KOPT-K1 (cell line): ENCODE results near the gene RBMS1.
"Not testable (repeated sequence)": the region's sequence is repeated elsewhere in the genome, so short reads cannot be mapped to it uniquely, and the experiment has no call there.

Experiments used
- H3K27ac ChIP-seq: fragments of 200-600 bp; sonication (generic); 2 replicates; pipeline ENCODE4 v1.5.1; 2016; ENCODE audit warnings: antibody characterized with exemption, mild to moderate bottlenecking, low read depth, low read length; ENCODE audit not compliant: poor library complexity, severe bottlenecking
- H3K36me3 ChIP-seq: fragments of 200-600 bp; sonication (generic); 2 replicates; pipeline ENCODE4 v1.5.1; 2017; ENCODE audit warnings: antibody characterized with exemption, mild to moderate bottlenecking, low read length, moderate library complexity; ENCODE audit not compliant: insufficient read depth
- H3K9me3 ChIP-seq: fragments of 200-600 bp; sonication (generic); 2 replicates; pipeline ENCODE4 v1.5.1; 2017; ENCODE audit warnings: antibody characterized with exemption, low read length, mild to moderate bottlenecking; ENCODE audit not compliant: insufficient read depth, poor library complexity, severe bottlenecking

RBMS1 gene

GRCh38 chr2:160465406-160465805, 28.2 kb downstream of the RBMS1 start:
- Histone ChIP-seq H3K36me3 (no peaks in the 10 kb centered on the region), H3K27ac (no peak overlapping the region), H3K9me3 (no peaks in the 10 kb centered on the region)

DNA sequence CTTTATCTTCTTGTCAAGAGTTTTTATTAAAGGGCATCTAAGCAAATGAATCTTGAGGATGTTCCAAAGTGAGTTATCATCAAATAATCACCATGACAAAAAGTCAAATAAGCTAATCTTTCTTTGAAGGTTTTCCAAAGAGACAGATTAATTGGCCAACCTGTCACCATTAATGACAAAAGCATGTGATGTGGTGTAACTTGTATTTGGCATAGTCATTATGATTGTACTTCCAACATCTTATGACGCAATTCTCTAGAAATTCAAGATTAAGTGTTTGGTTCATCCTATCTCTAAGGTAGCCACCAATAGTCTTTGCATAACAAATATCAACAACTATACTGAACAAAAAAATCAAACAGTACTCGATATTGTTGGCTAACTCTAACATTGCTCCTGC, 28.6 kb downstream of the RBMS1 start:
- no peaks in the 10 kb centered on the region for H3K9me3 ChIP-seq
- no peaks in the 10 kb centered on the region for H3K36me3 ChIP-seq
- no peak overlapping the region for H3K27ac ChIP-seq

GRCh38 chr2:160464017-160464416, 29.6 kb downstream of the RBMS1 start:
- Histone ChIP-seq H3K36me3 (no peaks in the 10 kb centered on the region), H3K9me3 (no peaks in the 10 kb centered on the region), H3K27ac (no peak overlapping the region)

DNA sequence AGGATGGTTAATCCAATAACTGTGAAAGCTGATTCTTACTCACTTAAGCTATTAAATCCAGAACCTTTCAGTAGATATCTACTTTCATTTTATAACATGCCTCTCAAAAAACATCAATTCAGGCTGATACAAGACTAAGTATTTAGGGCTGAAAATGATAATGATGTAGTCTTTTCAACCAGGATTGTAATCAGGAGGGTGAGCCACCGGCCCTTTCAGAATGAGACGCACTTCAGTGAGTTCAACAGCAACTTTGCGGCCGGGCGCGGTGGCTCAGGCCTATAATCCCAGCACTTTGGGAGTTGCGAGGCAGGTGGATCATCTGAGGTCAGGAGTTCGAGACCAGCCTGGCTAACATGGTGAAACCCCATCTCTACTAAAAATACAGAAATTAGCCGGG, 30.4 kb downstream of the RBMS1 start:
- no peaks in the 10 kb centered on the region for H3K36me3 ChIP-seq
- H3K9me3 ChIP-seq: no peaks in the 10 kb centered on the region
- H3K27ac ChIP-seq: no peak overlapping the region

GRCh38 chr2:160460333-160460731, 33.3 kb downstream of the RBMS1 start:
- Histone ChIP-seq H3K27ac (no peak overlapping the region), H3K36me3 (no peaks in the 10 kb centered on the region), H3K9me3 (no peaks in the 10 kb centered on the region)

DNA sequence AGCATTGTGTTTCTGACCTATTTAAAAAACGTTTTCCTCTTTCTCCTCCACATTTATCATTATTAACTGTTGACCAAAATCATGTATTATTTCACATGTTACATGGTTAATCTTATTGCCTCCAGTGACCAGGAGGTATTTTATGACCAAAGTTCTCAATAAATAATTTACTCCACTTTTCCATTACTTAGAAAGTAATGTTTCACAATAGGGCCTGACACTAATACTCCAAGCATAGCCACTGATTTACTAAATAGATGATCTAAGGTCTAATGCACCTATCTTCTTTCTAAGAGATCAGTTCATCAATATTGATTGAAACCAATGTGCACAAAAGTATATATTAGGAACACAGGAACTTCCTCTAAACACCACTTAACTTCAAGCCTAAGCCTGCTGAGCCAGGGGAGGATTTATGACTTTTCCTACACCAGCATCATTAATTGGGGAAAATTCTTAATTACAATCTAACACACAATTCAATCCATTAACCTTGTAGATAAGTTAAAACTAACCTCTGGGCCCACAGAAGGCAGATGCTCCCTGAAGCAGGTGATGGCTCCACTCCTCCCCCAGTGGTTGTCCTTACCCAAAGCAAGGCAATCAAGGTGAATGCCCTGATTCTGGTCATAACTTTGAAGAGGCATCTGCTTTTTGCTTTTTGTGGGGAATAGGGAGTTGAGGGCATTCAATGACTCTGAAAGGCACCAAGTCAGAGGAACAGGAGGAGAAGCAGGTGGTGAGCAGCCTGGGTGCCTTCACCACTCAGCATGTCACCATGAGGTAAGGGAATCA, 33.9 kb downstream of the RBMS1 start:
- Histone ChIP-seq H3K36me3 (no peaks in the 10 kb centered on the region), H3K9me3 (no peaks in the 10 kb centered on the region), H3K27ac (no peak overlapping the region)

DNA sequence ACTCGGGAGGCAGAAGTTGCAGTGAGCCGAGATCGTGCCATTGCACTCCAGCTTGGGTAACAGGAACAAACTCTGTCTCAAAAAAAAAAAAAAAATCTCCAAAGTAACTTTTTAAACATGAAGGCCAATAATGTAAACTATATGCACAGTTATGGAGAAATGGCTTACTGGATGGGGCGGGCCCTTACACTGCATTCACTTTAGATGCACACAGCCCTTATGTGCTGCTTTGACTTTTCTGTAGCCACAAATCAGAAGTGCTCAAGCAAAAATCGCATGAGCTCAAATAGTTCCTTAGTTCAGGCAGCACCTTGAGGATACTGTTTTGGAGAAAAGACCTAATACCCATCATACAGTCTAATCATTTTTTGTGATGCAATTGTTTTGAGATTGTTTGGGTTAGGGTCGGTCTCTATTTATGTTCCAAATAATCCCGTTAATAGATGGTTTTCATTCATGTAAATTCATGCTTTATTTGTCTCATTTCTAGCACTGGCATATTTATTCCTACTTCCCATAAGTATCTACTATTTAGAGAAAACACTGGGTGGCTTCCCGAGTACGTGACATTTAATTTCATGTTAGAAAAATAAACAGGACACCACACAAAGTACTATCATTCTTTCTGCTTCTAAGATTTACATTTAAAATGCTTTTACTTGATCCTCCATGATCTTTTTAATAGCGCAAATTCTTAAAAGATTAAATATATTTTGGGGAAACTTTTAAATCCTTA, 34.7 kb downstream of the RBMS1 start:
- no peaks in the 10 kb centered on the region for H3K9me3 ChIP-seq
- H3K27ac ChIP-seq: no peak overlapping the region
- H3K36me3 ChIP-seq: no peaks in the 10 kb centered on the region

GRCh38 chr2:160457588-160457987, 36.0 kb downstream of the RBMS1 start:
- no peak overlapping the region for H3K27ac ChIP-seq
- no peaks in the 10 kb centered on the region for H3K9me3 ChIP-seq
- H3K36me3 ChIP-seq: no peaks in the 10 kb centered on the region

GRCh38 chr2:160454070-160454797, 39.4 kb downstream of the RBMS1 start:
- no peaks in the 10 kb centered on the region for H3K36me3 ChIP-seq
- no peak overlapping the region for H3K27ac ChIP-seq
- H3K9me3 ChIP-seq: no peaks in the 10 kb centered on the region

DNA sequence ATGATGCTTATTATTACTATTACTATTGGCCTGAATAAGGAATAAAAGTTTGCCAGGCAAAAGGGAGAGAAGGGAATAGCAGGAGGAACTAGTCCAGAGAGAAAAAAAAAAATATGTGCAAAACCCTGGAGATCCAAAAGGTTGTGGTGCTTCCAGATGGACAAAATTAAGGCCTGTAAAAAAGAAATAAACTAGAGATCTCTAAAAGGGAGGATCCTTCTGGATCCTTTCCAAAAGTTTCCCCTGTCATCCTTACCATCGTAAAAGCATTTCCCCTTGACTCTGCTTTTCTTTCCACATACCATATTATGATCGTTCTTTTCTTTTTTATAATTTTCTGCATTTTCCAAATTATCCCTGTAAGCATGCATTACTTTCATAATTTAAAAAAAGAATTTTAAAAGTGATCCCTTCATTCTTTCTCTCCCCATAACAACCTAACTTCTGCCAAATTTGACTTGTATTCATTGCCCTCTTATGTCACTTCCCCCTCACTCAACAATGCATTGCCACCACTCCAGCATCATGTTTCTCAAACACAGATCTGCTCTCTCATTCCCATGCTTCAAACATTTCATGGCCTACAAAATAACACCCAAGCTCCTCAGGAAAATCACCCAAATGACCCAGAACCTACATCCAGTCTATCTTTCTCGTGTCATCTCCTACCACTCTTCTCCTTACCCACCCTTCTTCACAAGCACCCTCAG, 40.3 kb downstream of the RBMS1 start:
- Histone ChIP-seq H3K27ac (no peak overlapping the region), H3K9me3 (no peaks in the 10 kb centered on the region), H3K36me3 (no peaks in the 10 kb centered on the region)

DNA sequence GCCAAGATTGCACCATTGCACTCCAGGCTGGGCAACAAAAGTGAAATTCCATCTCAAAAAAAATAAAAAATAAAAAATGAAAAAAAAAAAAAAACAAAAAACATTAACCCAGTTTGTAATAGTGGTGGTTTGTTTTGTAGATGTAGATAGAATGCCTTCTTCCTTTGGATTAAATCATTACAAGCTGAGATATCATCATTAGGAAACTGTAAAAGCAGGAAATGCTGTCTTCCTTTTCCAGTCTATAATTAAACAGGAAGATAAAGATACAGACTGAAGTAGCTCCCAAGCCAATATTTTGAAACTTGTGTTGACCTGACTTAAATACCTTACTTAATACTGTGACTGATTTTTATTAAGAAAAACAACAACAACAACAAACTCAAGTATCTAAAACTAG, 43.1 kb downstream of the RBMS1 start:
- H3K27ac ChIP-seq: no peak overlapping the region
- H3K9me3 ChIP-seq: no peaks in the 10 kb centered on the region
- H3K36me3 ChIP-seq: no peaks in the 10 kb centered on the region

GRCh38 chr2:160448821-160449220, 44.8 kb downstream of the RBMS1 start:
- not testable (repeated sequence) for H3K36me3 ChIP-seq, H3K27ac ChIP-seq, H3K9me3 ChIP-seq

DNA sequence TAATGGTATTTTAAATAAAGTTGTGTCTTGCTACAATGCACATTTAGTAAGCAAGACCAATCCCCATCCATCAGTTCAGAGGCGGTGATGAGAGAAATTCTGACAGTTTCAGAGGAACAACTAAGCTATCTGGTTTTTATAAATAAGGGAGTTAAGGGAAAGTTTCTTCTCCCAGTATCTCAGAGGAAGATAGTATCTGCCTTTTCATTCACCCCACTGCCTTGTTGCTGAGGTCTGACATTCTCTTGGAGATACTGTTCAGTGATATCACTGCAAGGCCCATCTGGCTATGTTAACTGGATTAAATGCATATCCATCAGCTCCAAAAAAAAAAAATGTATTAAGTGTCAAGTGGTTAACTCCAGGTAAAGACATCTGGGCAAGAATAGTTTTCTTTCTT, 47.9 kb downstream of the RBMS1 start:
- Histone ChIP-seq H3K9me3 (peaks cover 11% of the 10 kb centered on the region), H3K27ac (no peak overlapping the region), H3K36me3 (no peaks in the 10 kb centered on the region)

DNA sequence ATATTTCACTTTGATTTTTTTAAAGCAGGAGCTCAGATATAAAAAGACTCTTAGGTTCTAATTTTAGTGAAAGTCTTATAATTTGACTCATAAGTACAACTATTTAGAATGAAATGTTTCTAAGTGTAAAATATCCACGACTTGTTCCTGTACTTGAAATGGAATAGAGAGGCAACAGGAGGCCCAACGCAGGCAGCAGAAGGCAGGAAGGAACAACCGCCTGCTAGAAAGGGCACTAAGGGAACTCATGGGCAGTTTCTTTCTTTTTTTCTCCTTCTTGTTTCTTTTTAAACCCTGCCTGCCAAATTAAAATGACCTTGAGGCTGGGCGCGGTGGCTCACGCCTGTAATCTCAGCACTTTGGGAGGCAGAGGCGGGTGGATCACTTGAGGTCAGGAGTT, 51.0 kb downstream of the RBMS1 start:
- Histone ChIP-seq H3K36me3 (no peaks in the 10 kb centered on the region), H3K27ac (no peak overlapping the region), H3K9me3 (peaks cover 16% of the 10 kb centered on the region)

GRCh38 chr2:160440888-160441287, 52.7 kb downstream of the RBMS1 start:
- Histone ChIP-seq H3K9me3 (peaks cover 16% of the 10 kb centered on the region), H3K27ac (no peak overlapping the region), H3K36me3 (no peaks in the 10 kb centered on the region)
